Measurements from ENCODE around the gene HOXD4. TPM values are rescaled to one million over a fixed set of nuclear protein-coding genes. Genes with fewer than 3 reads are reported as not detected.
A peak's percentile ranks its signal among the peaks of the same experiment; 100 is the strongest.

The HOXD4 gene
- polyA plus RNA-seq, 1 donor, result 60.4 TPM

DNA sequence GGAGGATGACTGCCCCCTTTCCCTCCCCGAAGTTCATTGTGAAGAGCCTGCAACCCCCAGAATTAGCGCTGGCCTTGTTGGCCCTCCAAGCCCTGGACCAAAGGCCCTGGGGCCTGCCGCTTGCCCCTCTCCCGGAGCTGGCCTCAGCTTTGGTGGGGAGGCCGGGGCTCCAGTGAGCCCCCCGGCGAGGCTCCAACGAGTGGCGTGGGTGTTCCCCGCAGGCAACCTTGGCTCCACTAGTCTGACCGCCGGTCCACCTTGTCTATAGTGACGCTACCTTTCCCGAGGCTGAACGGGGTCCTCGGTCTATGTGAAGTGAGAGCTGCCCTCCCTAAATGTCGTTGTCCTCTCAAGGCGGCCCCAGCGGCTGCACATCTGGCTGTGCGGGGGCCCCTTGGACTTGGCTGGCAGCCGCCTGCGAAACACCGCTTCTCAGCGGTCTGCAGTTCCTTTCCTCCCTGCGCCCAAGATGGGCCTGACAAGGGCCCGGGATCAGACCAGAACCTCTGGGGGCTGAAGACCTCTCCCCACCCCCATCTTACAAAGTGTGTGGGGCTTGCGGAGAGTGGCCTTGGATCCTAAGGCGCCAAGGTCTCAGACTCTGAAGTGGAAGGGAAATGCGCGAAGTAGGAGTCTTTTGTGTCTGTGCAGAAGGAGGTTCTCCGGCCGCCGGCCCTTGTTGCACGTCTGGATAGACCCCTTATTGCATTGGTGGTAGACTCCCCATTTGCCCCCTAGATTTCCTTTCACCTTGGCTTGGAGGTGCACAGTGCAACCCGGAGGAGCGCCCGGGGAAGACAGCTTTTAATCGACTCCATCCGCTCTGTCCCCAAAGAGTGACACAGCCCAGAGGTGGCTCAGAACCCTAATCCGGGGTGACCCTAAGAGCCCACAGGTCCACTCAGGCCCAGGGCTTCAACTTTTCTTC is 38.7 kb upstream of the HOXD4 start:
- DNase-seq, result no peak

DNA sequence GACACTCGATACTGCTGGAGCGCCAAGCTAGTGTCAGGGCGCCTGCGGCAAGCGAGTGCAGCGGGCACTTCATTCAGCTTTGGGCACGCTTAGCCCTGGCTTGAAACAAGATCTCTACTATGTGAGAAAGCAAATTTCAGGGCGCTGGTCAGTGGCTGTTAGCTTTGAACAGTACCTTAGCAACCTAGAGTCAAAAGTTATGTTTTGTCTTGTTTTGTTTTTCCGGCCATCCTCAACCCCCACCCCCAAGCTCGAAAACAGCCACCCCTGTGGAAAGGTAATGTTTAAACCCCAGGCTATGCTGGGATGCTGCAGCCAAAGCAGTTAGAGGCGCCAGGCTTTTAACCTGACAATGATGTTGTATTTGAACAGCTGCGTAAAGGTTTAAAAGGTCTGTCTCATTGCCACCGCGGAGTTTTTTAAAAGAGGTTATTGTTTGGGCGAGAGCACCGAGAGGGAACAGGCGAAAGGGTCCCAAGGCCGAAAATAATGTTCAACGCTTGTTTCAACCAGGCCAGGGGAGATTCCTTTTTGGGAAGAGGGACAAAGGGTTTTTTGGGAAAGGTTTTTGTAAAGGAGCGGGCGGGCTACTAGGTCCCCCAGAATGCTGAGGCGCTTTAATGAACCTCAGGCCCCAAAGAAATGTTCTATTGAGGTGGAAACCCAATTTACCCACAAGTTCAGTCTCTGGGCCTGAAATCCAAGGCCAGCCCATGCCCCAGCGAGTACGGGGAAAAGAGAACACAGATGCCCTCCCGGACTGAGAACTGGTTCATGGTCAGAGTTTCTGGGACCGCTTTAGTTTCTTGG is 37.0 kb upstream of the HOXD4 start:
- no peak for DNase-seq

DNA sequence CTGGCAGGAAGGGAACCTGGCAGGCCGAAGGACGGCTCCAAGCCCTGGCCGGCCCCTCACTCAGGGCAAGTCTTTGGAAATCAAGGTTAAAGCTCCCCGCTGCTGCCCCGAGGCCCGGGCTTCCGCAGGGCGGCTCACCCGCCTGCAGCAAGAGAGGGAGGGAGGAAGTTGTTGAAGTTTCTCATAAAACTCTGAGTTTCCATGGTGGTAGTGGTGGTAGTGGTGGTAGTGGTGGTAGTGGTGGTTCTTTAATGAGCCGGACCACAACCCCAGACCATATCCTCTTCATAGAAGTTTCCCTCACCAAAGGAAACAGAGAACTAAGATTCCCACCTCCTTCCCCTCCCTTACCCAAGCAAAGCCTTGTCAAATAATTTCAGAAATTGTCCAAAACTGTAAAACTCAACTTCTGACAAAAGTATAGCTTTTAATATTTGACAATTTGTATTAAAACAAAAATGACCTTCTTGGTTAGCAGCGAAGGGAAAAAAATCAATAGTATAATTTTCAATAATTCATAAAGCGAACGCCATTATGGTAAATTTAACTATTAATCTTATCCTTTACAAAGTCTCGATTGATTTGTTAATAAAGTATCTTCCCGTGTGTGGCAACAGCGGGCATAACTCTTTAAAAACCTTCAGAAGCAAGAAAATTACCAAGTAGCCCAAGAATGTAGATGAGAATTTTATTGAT is 36.3 kb upstream of the HOXD4 start:
- DNase-seq, result no peak

- DNase-seq, result no peak
These were observed 35.2 kb upstream of the HOXD4 start, which contains the start of gene HOXD10 for GRCh38 chr2:176115883-176116813. TSS of gene HOXD10 (plus strand) at chr2:176116778. CDS start at chr2:176116834, 56 bp downstream.

GRCh38 chr2:176117162-176117822 is 34.1 kb upstream of the HOXD4 start:
- no peak for DNase-seq

GRCh38 chr2:176117823-176118371 is 33.5 kb upstream of the HOXD4 start:
- DNase-seq, result no peak

DNA sequence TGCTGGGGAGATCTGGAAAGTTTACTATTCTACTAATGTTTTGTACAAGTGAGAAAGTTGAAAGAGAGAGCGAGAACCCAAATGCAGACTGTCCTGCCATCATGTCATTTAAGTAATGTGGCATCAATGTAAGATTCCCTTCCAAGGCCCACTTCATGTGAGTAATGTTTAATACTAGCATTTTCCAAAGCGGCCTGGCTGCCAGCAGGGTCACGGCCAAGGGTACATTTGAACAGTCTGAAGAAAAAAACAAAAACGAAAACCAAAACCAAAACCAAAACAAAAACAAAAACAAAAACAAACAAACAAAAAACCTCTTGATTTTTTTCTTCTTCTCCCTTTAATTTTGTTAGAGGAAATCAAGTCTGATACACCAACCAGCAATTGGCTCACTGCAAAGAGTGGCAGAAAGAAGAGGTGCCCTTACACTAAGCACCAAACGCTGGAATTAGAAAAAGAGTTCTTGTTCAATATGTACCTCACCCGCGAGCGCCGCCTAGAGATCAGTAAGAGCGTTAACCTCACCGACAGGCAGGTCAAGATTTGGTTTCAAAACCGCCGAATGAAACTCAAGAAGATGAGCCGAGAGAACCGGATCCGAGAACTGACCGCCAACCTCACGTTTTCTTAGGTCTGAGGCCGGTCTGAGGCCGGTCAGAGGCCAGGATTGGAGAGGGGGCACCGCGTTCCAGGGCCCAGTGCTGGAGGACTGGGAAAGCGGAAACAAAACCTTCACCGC is 32.6 kb upstream of the HOXD4 start:
- peak; percentile 95 for DNase-seq

GRCh38 chr2:176120364-176121189 is 30.8 kb upstream of the HOXD4 start:
- no peak for DNase-seq

DNA sequence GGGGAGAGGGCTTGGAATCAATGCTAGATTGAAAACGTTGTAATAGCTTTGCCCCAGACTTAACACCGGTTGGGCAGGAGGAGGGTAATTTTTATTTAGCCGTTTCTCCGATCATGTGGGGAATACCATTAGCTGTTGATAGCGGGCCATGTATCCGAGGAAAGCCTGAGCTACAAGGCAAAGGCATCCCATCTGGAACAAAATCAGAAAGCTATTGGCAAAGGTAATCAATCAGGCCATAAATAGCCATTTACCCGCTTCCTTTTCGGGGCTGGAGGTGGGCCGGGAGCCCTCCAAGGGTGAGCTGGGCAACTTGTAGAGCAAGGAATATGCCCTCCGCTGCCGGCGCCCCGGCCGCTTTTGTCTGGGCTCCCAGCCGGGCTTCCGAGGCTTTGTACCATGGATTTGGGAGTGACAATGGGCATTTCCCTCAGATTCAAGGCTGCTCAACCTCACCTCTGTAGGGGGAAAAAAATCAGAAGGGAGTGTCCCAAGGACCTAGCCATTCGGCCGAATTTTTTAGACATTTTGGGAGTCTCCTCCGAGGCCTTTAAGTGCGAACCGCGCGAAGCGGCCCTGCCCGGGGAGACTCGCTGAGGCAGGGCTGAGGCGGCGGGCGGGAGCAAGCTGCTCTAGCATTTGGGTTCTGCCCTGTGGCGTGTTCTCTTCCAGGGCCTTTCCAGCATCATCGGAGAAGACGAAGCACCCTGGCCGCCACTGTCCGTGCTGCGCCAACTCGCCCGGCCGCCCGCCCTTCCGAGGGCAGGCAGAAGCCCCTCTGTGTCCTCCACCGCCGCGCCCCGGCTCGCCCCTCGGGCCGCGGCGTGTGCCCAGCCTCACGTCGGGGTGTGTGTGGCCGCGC is 29.9 kb upstream of the HOXD4 start:
- no peak for DNase-seq

DNA sequence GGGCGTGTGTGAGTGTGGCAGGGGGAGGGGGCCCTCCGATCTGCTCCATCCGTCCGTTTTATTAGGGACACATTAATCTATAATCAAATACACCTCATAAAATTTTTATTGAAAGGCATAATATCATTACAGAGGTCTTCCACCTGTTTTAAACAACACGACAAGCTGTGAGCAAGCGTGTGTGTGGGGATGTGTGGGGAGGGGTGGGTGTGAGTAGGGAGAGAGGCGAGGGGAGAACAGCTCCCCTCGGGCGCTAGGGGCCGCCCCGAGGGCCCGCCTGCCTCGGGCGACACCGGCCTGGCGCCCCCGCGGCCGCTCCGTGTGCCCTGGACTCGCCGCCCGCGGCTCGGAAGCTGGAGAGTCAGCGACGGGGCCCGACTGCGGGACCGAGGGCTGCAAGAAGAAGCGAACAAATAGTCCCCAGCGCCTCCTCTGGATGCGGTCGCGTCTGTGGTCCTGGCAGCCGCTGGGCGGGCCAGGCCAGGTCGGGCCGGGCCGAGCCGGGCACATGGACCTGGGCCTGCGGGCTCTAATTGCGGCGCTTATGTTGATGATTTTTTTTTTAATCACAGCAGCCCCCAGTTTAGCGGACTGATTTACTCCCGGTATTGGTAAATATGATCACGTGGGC is 29.2 kb upstream of the HOXD4 start:
- DNase-seq, result no peak

DNA sequence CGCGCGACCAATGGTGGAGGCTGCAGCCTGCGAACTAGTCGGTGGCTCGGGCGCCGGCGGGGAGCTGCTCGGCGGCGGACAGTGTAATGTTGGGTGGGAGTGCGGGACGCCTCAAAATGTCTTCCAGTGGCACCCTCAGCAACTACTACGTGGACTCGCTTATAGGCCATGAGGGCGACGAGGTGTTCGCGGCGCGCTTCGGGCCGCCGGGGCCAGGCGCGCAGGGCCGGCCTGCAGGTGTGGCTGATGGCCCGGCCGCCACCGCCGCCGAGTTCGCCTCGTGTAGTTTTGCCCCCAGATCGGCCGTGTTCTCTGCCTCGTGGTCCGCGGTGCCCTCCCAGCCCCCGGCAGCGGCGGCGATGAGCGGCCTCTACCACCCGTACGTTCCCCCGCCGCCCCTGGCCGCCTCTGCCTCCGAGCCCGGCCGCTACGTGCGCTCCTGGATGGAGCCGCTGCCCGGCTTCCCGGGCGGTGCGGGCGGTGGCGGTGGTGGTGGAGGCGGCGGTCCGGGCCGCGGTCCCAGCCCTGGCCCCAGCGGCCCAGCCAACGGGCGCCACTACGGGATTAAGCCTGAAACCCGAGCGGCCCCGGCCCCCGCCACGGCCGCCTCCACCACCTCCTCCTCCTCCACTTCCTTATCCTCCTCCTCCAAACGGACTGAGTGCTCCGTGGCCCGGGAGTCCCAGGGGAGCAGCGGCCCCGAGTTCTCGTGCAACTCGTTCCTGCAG is 28.5 kb upstream of the HOXD4 start, which contains the start of gene HOXD9:
HOXD9 (plus strand) TSS at position 37 of the 728 bp plus-strand sequence; CDS start at position 87, 50 bp downstream.
- DNase-seq, result no peak

DNA sequence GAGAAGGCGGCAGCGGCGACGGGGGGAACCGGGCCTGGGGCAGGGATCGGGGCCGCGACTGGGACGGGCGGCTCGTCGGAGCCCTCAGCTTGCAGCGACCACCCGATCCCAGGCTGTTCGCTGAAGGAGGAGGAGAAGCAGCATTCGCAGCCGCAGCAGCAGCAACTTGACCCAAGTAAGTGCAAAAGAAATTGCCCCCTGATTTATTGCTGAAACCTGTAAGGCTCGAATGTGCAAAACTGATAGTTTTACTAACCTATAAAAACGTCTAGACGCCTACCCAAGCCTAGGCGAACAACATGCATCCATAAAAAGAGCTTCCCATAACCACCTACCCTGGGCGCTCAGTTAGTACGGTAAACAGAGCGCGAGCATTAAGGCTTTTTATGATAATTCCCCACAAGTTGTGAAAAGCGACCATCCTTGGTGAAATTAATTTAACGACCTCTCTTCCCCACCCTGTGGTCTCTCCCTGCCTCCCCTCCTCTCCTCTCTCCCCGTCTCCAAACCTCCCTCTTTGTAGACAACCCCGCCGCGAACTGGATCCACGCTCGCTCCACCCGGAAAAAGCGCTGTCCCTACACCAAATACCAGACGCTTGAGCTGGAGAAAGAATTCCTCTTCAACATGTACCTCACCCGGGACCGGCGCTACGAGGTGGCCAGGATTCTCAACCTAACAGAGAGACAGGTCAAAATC is 27.8 kb upstream of the HOXD4 start:
- no peak for DNase-seq

DNA sequence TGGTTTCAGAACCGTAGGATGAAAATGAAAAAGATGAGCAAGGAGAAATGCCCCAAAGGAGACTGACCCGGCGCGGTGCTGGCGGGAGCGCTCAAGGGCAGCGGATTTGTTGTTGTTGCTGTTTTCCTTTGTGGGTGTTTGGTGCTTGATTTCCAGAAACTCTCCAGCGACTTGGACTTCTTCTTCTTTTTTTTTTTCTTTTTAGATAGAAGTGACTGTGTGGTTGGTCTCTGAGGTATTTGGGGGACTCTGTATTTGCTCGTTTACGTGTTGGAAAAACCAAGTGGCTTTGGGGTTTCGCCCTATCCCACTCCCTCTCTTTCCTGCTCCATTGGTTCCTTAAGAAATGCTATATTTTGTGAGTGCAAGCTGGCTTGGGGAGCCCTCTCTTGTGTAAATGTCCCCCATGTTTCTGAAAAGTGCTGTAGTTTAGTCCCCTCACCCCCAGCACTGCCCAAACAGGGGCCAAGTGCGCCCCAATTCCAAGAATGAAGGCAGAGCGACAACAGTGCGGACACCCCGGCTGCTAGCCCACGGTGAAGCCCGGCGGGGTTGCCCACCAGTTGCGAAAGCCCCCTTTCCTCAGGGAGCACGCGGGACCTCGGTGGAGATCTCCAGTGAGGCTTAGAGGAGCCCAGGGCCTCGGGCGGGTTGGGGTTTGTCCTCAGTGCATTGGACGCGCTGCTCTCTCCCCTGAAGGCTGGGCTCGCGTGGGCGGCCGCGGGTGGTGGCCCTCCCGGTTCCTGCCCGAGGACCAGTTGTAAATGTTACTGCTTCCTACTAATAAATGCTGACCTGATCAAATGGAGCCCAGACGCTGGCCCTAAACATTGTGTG is 27.0 kb upstream of the HOXD4 start:
- no peak for DNase-seq

GRCh38 chr2:176124947-176125771 is 26.2 kb upstream of the HOXD4 start:
- no peak for DNase-seq

Measured in left kidney (tissue), 2 donors.